Measurements from ENCODE around the gene CASKIN1. TPM values are rescaled to one million over a fixed set of nuclear protein-coding genes. Genes with fewer than 3 reads are reported as not detected.

Gene CASKIN1
- total RNA-seq, 1 experiment from 2014 or later = 5.9 TPM

DNA sequence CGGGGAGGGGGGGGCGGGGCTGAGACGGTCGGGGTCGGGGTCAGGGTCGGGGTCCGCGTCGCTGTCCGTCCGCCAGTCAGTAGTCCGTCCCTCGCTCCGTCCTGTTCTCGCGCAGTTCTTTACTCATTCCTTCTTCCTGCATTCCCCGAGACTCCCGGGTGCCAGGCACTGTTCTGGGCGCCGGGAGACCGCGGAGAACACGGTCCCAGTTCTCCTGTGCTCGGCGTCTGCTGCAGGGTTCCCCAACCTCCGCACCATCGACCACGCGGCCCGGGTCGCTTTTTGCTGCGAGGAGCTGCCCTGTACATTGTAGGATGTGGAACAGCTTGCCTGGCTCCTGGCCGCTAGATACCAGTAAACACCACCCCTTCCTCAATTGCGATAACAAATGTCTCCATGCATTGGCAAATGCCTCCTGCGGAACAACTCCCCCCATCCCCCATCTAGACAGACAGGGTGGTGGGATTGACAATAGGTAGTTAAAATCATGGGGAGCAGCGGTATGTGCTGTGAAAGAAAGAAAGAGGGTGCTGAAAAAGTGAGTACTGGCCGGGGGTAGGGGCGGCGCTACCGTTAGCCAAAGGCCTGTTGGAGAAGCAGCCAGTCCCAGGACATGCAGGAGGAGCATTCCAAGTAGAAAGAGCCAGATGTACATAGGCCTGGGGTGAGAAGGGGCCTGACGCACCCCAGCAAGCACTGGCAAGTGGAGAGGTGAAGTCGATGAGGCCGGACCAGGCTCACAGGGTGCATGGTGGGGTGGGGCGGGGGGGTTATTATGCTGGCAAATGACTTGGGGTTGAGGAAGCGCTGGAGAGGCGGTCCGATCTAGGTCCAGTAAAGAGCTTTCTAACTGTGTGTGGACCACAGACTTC is 40.2 kb downstream of the CASKIN1 start:
- ChIA-PET RAD21 (ENCODE audit: low non-redundant PET in 1 of 2, low total read pairs in 2 of 2, uncharacterized antibody in 2 of 2, unreplicated experiment in 2 of 2) (interaction anchor here in 1 of 2 experiments (0.7 kb wide), 1 partner anchor 16 kb away, joined by 3 read pairs; no protein-coding TSS in a partner anchor), POLR2A (interaction anchor here (0.7 to 1.8 kb wide), 44 partner anchors 8 to 867 kb away, joined by 3 to 21 read pairs (median 5); partner anchors contain the start of genes CEMP1, ECI1, HCFC1R1 and MLST8), CTCF (interaction anchor here (0.9 to 1.2 kb wide), 3 partner anchors 16 to 133 kb away, joined by 3 to 11 read pairs (median 5); partner anchors contain the start of gene ECI1)
- Histone ChIP-seq H3K27ac (ENCODE audit: low read depth, low read length) (peak overlapping the region; percentile 80), H3K9me2 (ENCODE audit: insufficient read depth) (no peaks in the 10 kb centered on the region), H4K20me1 (ENCODE audit: insufficient read depth) (no peaks in the 10 kb centered on the region; the same call in 1 of the 2 replicates), H3K79me2 (ENCODE audit: insufficient read depth, low read length) (peaks cover 87% of the 10 kb centered on the region), H3K27me3 (ENCODE audit: insufficient read depth, low read length) (no peaks in the 10 kb centered on the region), H3K9me3 (ENCODE audit: control insufficient read depth in 1 of 2, insufficient read depth in 1 of 2, low read depth in 1 of 2, low read length in 2 of 2) (no peaks in the 10 kb centered on the region), H3K4me2 (ENCODE audit: low read length) (peak overlapping the region; percentile 97), H3K9ac (ENCODE audit: low read length) (peak overlapping the region; percentile 98), H3K4me1 (ENCODE audit: control insufficient read depth in 1 of 2, insufficient read depth in 2 of 2, low read length in 2 of 2) (peaks cover 44 to 73% of the 10 kb centered on the region in 2 experiments), H2AFZ (ENCODE audit: low read depth, low read length, poor library complexity, severe bottlenecking) (no peak overlapping the region), H3K4me3 (replicated peaks in 1 of 2; ENCODE audit: low read depth in 1 of 2, low read length in 2 of 2) (peak overlapping the region; percentile 98 to 100), H3K36me3 (ENCODE audit: control insufficient read depth in 1 of 2, insufficient read depth in 2 of 2, low read length in 2 of 2) (peaks cover 0 to 32% of the 10 kb centered on the region in 2 experiments; a peak in 2 of 4 replicates)
- intact Hi-C loops (cut with micrococcal nuclease) = loop anchor here (5.0 kb wide), 1 partner anchor 866 kb away; the partner anchor contains the start of genes HCFC1R1, THOC6 and TNFRSF12A
- BruUV-seq (replicated peaks) = TSS peak; percentile 66
- no peak for TF ChIP-seq EGR1 (IDR thresholded peaks at IDR 0.05; ENCODE audit: low read depth)
- peak; percentile 0; the same call in 1 of the 2 replicates for ATAC-seq
- no peak for DNase-seq (ENCODE audit: low read depth, low spot score)

DNA sequence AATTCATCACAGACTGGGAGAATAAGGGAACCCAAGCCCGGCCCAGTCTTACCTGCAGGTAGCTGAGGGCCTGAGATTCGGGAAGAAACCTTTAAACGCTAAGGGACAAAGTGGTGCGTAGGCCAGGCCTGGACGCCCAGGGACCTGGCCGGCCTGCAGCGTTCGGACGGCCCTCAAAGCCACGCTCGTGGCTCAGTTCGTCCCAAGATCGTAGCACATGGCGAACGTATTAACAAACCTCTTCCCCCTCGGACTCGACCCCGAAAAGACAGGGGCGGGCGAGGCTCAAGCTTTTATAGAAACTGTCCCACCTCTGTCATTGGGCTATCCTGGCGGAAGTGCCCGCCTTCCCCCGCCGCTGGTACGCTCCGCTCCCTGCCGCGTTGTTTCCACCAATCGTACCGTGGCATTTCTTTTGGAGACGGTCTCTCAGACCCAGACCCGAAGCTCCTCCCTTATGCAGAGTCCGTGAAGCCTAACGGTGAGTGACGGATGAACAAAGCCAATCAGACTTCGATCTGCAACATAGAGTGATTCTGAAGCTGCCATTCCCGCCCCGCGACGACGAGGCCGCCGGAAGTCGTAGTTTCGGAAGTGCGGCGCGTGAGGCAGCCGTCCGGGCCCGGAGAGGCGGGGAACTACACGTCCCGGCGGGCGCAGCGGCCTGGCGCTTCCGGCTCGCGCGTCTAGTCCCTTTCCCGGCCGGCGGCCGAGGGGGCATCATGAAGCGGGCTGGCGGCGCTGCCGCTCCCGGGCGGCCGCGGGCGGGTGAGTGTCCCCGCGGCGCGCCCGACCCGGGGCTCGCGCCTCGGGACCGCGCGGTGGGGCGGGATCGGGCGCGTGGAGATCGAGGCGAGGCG is 41.1 kb downstream of the CASKIN1 start, which contains the start of gene TRAF7:
Gene TRAF7, plus strand, starts transcription at position 692 of the 860 bp plus-strand sequence. CDS start 8,139 bp downstream, outside the sequence.
- BruUV-seq (replicated peaks) = no TSS peak
- peak within 1 kb of the TSS; percentile 98 to 100 for H3K4me3 ChIP-seq (replicated peaks in 1 of 2; ENCODE audit: low read depth in 1 of 2, low read length in 2 of 2)
- DNase-seq (ENCODE audit: low read depth, low spot score) = peak; percentile 100
- ATAC-seq = peak; percentile 74
- peaks cover 48 to 75% of the 10 kb centered on the region in 2 experiments for H3K4me1 ChIP-seq (ENCODE audit: control insufficient read depth in 1 of 2, insufficient read depth in 2 of 2, low read length in 2 of 2)
- H4K20me1 ChIP-seq (ENCODE audit: insufficient read depth) = no peaks in the 10 kb centered on the region; the same call in 1 of the 2 replicates
- H3K9me2 ChIP-seq (ENCODE audit: insufficient read depth) = no peaks in the 10 kb centered on the region
- ChIA-PET RAD21 (ENCODE audit: low non-redundant PET in 1 of 2, low total read pairs in 2 of 2, uncharacterized antibody in 2 of 2, unreplicated experiment in 2 of 2) (interaction anchor here in 1 of 2 experiments (0.7 kb wide), 1 partner anchor 15 kb away, joined by 3 read pairs; no protein-coding TSS in a partner anchor), POLR2A (interaction anchor here (0.7 to 1.8 kb wide), 48 partner anchors 8 to 867 kb away, joined by 3 to 21 read pairs (median 5); partner anchors contain the start of genes CEMP1, ECI1, HCFC1R1 and MLST8), CTCF (interaction anchor here (0.9 to 1.2 kb wide), 3 partner anchors 15 to 133 kb away, joined by 3 to 11 read pairs (median 5); partner anchors contain the start of gene ECI1)
- H3K36me3 ChIP-seq (ENCODE audit: control insufficient read depth in 1 of 2, insufficient read depth in 2 of 2, low read length in 2 of 2) = peaks cover 0 to 32% of the 10 kb centered on the region in 2 experiments; a peak in 2 of 4 replicates
- peak within 1 kb of the TSS; percentile 98 for H3K9ac ChIP-seq (ENCODE audit: low read length)
- H2AFZ ChIP-seq (ENCODE audit: low read depth, low read length, poor library complexity, severe bottlenecking) = no peak within 1 kb of the TSS
- H3K27me3 ChIP-seq (ENCODE audit: insufficient read depth, low read length) = no peaks in the 10 kb centered on the region
- peak within 1 kb of the TSS; percentile 99 for H3K4me2 ChIP-seq (ENCODE audit: low read length)
- intact Hi-C loops (cut with micrococcal nuclease) = loop anchor here (5.0 kb wide), 1 partner anchor 867 kb away; the partner anchor contains the start of genes HCFC1R1, THOC6 and TNFRSF12A
- H3K9me3 ChIP-seq (ENCODE audit: control insufficient read depth in 1 of 2, insufficient read depth in 1 of 2, low read depth in 1 of 2, low read length in 2 of 2) = no peaks in the 10 kb centered on the region
- H3K27ac ChIP-seq (ENCODE audit: low read depth, low read length) = peak within 1 kb of the TSS; percentile 84
- peaks cover 79% of the 10 kb centered on the region for H3K79me2 ChIP-seq (ENCODE audit: insufficient read depth, low read length)
- TF ChIP-seq CEBPB (IDR thresholded peaks at IDR 0.05; ENCODE audit: low read depth) (no peak), RAD21 (IDR thresholded peaks at IDR 0.05; ENCODE audit: low read depth) (no peak), POLR2AphosphoS5 (IDR thresholded peaks at IDR 0.05; ENCODE audit: low read depth, low read length) (peak; percentile 100), FOSL1 (IDR thresholded peaks at IDR 0.05; ENCODE audit: low read depth) (no peak), YY1 (IDR thresholded peaks at IDR 0.05; ENCODE audit: extremely low read depth, insufficient replicate concordance, low read depth, low read length) (peak; percentile 79), ZFX (IDR thresholded peaks at IDR 0.05) (peak; percentile 87), ELF1 (IDR thresholded peaks at IDR 0.05; ENCODE audit: borderline replicate concordance, low read depth) (no peak), SRF (IDR thresholded peaks at IDR 0.05; ENCODE audit: low read depth) (no peak)
- TF ChIP-seq, protein P1, sequence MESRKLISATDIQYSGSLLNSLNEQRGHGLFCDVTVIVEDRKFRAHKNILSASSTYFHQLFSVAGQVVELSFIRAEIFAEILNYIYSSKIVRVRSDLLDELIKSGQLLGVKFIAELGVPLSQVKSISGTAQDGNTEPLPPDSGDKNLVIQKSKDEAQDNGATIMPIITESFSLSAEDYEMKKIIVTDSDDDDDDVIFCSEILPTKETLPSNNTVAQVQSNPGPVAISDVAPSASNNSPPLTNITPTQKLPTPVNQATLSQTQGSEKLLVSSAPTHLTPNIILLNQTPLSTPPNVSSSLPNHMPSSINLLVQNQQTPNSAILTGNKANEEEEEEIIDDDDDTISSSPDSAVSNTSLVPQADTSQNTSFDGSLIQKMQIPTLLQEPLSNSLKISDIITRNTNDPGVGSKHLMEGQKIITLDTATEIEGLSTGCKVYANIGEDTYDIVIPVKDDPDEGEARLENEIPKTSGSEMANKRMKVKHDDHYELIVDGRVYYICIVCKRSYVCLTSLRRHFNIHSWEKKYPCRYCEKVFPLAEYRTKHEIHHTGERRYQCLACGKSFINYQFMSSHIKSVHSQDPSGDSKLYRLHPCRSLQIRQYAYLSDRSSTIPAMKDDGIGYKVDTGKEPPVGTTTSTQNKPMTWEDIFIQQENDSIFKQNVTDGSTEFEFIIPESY (IDR thresholded peaks at IDR 0.05; ENCODE audit: extremely low read depth, insufficient replicate concordance, low read length) = peak; percentile 49
- TF ChIP-seq, protein P2, sequence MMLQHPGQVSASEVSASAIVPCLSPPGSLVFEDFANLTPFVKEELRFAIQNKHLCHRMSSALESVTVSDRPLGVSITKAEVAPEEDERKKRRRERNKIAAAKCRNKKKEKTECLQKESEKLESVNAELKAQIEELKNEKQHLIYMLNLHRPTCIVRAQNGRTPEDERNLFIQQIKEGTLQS (IDR thresholded peaks at IDR 0.05) = no peak
